Measurements from ENCODE around the gene SRSF10.
A peak's percentile ranks its signal among the peaks of the same experiment; 100 is the strongest.
"Not testable (repeated sequence)": the region's sequence is repeated elsewhere in the genome, so short reads cannot be mapped to it uniquely, and the experiment has no call there.

The SRSF10 gene

DNA sequence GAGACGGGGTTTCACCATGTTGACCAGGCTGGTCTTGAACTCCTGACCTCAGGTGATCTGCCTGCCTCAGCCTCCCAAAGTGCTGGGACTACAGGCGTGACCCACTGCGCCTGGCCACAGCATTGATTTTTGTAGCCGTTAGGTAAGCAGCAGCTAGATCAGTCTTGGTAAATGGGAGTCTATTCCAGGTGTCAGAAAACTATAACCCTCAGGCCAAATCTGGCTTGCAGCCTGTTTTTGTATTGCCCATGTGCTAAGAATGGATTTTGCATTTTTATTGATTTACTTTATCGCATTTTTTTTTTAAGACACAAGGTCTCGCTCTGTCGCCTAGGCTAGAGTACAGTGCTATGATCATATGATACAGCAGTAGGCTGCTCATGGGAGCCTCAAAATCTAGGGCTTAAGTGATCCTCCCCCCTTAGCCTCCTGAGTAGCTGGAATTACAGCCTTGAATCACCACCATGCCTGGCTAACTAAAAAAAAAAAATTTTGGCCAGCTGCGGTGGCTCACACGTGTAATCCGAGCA, 16.6 kb upstream of the SRSF10 start:
- DNase-seq, result no peak

- DNase-seq, result no peak
These were observed 15.3 kb upstream of the SRSF10 start for GRCh38 chr1:23995431-23995837.

DNA sequence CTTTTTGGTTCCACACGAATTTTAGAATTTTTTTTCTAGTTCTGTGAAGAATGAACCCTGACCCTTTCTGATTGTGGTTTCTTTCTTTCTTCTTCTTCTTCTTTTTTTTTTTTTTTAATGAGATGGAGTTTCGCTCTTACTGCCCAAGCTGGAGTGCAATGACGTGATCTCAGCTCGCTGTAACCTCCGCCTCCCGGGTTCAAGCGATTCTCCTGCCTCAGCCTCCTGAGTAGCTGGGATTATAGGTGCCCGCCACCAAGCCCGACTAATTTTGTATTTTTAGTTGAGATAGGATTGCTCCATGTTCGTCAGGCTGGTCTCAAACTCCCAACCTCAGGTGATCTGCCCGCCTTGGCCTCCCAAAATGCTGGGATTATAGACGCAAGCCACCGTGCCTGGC, 11.9 kb upstream of the SRSF10 start:
- not testable (repeated sequence) for DNase-seq

- no peak for DNase-seq
These were observed 9.1 kb upstream of the SRSF10 start for GRCh38 chr1:23989263-23989662.

DNA sequence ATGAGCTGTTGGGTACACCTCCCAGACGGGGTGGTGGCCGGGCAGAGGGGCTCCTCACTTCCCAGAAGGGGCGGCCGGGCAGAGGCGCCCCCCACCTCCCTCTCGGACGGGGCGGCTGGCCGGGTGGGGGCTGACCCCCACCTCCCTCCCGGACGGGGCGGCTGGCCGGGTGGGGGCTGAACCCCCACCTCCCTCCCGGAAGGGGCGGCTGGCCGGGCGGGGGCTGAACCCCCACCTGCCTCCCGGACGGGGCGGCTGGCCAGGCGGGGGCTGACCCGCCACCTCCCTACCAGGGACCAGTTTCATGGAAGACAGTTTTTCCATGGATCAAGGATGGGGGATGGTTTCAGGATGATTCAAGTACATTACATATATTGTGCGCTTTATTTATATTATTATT, 6.9 kb upstream of the SRSF10 start:
- DNase-seq, result not testable (repeated sequence)

DNA sequence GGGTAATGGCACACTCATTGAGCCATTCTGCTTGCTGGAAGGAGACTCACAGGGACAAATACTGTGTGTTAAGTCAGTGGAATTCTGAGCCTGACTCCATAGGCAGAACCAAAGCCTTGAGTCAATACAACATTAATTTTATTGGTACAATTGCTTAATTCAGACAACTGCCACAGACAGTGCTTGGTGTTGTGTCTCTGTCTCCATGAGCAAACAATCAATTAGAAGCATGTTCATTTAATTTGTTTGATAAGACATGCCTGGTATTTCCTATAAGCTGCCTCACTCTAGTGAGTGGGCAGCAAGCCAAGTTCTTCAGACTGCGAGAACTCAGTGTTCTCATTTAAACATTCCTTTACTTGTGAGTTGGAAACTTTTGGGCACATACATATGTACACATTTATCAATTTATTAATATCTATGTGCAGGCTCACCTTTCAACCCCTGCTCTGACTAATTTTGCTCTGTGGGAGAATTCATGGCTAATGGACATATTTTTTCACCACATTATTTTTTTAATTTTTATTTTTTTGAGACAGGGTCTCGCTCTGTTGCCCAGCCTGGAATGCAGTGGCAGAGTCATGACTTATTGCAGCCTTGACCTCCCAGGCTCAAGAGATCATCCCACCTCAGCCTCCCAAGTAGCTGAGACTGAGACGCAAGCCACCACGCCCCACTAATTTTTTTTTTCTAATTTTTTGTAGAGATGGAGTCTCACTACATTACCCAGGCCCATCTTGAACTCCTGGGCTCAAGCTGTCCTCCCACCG, 4.5 kb upstream of the SRSF10 start:
- DNase-seq, result no peak

DNA sequence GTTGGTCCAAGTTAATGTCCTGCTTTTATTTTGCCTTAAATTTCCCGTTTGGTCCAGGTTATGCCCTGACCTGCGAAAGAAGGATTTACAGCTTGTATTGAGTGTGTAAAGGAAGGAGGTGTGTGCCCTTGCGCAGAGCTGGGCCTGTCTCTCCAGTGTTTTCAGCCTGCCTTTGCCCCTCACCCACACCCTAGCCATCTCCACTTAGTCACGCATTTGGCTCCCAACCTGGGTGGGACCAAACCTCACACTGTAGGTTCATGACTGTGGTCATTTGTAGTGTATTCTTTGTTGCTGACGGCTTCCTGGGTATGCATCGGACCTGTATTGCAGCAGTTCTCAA, 572 bp upstream of the SRSF10 start:
- peak; percentile 69 for DNase-seq

- no peak for DNase-seq
These were observed 693 bp downstream of the SRSF10 start for GRCh38 chr1:23979387-23979880.

GRCh38 chr1:23978805-23979204, 1.3 kb downstream of the SRSF10 start:
- no peak for DNase-seq

- no peak for DNase-seq
These were observed 2.3 kb downstream of the SRSF10 start for GRCh38 chr1:23977854-23978191.

GRCh38 chr1:23977187-23977853, 2.8 kb downstream of the SRSF10 start:
- no peak for DNase-seq

DNA sequence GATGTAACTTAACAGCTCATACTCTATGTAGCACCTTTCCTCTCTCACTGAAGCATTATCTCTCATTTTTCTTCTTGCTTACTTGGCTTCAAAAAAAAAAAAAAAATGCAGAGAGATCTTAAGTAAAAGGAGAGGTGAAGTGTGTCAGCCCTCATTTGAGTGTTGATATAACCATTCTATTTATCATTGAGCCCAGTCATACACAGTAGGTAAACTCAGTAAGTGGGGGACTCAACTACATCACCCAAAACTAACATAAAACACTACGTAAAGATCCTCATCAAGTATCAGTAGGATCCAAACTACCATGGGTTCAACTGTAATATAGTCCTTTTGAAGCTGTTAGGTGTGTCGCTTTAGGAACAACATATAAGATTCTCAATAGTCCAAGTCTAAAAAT, 12.3 kb downstream of the SRSF10 start:
- no peak for DNase-seq

GRCh38 chr1:23966973-23967493, 13.1 kb downstream of the SRSF10 start:
- no peak for DNase-seq

GRCh38 chr1:23964790-23965740, 15.1 kb downstream of the SRSF10 start:
- no peak for DNase-seq

DNA sequence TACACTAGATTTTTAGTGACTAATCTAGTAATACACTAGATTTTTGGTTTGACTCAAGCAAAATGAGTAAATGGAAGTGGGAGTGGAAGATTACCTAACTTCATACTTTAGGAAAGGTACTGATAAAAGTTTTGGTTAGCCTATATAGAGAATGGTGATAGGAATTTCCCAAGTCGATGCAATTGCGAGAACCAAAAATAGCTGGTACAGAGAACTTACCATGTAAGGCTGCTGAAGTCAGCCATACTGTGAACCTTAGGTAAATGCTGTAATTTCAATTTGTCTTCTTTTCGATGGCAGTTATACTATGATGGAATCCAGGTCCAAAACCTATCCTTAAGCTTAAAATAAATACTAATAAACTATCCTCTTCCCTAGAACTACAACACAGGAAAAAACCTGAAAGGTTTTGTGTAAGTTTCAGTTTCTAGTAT, 15.9 kb downstream of the SRSF10 start:
- no peak for DNase-seq

- no peak for DNase-seq
These were observed 16.4 kb downstream of the SRSF10 start for GRCh38 chr1:23963617-23964234.

- no peak for DNase-seq
These were observed 19.7 kb downstream of the SRSF10 start for GRCh38 chr1:23960291-23961020.

DNA sequence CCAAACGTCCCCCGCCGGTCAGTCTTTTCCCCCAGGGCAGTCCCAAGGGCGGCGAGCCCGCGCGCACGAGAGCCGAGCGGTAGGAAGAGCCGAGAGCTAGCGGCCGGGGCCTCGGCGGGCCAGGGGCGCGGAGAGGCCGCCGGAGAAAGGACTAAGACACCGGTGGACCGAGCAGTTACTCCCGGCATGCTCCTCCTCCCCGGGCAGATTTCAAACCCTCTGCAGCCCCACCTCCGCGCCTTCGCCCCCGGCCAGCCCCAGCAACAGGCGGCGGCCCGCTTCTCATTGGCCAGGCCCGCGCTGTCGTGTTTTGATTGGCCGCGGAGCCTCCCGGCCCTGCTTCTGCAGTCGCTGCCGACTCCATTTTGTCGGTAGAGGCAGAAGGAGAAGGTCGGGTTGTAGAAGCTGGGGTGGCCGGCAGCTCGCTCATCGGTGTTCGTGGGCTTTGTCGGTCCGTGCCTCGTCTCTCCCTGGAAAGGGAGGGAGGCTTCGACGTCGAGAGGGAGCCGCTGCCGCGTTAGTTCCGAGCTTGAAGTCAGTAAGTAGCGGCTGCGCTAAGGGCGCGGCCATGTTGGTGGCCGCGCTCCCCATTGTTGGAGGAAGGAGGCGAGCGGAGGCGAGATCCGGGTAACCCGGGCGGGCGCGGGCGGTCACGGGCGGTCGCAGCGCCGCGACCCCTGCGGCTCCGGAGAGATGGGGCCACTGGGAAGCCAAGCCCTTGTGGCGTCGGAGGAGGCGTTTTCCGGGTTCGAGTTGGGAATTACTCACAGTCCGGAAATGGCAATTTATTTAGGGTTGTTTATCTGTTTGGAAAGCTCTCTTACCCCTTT, 20.5 kb downstream of the SRSF10 start, which contains the start of gene PNRC2:
PNRC2 (plus strand) TSS at position 368 of the 830 bp plus-strand sequence. CDS start 1,630 bp downstream, outside the sequence.
- peak; percentile 84 for DNase-seq

GRCh38 chr1:23958810-23959460, 21.2 kb downstream of the SRSF10 start:
- peak; percentile 90 for DNase-seq
